HG02970 (cell line): ENCODE data around the gene ATCAY.
"Not testable (repeated sequence)": the region's sequence is repeated elsewhere in the genome, so short reads cannot be mapped to it uniquely, and the experiment has no call there.

ENCODE experiments used
- ATAC-seq: cut with Tn5 transposase; IDR thresholded peaks from one replicate; pipeline ENCODE4 v1.9.1; 2021; ENCODE audit warnings: mild to moderate bottlenecking, moderate library complexity, moderate number of reproducible peaks; ENCODE audit not compliant: unreplicated experiment, low FRiP score

The ATCAY gene

DNA sequence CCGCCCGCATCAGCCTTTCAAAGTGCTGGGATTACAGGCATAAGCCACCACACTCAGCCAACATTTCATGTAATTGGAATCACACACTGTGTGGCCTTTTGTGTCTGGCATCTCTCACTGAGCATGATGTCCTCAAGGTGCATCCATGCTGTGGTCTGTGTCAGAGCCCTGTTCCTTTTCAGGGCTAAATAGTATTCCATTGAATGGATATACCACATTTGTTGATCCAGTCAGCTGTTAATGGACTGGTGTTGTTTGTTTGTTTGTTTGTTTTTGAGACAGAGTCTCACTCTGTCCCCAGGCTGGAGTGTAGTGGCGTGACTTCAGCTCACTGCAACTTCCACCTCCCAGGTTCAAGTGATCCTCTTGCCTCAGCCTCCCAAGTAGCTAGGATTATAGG is 17.9 kb downstream of the ATCAY start:
- no peak for ATAC-seq

DNA sequence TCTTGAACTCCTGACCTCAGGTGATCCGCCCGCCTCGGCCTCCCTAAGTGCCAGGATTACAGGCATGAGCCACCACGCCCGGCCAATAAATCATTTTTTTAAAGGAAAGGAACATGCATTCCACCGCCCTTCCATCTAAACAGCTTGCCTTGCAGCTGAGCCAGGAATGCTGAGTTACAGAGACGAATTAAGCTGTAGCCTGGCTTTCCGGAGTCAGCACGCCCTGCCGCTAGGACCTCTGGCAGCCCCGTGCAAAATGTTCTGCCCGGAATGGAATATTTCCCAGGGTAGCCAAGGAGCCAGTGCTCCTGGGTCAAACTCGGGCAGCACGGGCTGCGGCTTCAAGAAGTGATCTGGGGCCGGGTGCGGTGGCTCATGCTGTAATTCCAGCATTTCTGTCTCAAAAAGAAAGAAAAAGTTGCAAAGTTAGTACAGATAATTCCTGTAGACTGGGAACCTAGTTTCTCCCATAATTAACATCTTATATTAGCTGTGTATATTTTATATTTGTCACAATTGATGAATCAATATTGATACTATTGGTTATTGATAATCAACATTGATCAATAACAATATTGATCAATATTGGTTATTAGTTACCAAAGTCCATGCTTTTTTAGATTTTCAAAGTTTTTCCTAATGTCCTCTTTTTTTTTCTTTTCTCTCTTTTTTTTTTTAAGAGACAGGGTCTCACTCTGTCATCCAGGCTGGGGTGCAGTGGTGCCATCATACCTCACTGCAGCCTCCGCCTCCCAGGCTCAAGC is 19.2 kb downstream of the ATCAY start:
- no peak for ATAC-seq

DNA sequence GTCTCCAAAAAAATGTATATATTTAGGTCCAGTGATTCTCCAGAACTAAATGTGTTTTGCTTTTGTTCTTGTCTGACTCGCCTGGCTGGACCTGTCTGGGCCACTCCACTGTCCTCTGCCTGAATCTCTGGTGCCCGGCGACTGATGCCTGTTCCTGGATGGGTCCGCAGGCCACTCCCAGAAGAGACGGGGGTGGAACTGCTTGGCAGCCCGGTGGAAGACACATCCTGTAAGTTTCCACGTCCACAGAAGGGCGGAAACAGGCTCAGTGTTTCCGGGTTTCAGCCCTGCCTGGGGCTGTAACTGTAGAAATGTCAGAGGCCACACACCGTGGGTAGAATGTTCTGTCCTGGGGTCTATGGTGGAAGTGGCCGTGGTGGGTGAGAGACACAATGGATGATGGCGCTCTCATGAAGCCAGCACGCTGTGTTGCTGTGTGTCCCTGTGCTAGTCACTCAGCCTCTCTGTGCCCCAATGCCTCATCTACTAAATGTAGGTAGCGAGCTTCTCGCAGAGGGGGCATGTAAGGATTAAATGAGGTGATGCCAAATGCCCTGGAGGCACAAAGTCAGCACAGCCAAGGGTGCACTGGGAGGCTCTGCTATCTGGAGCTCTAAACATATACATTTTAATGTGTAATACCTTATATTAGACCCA is 22.0 kb downstream of the ATCAY start:
- no peak for ATAC-seq

DNA sequence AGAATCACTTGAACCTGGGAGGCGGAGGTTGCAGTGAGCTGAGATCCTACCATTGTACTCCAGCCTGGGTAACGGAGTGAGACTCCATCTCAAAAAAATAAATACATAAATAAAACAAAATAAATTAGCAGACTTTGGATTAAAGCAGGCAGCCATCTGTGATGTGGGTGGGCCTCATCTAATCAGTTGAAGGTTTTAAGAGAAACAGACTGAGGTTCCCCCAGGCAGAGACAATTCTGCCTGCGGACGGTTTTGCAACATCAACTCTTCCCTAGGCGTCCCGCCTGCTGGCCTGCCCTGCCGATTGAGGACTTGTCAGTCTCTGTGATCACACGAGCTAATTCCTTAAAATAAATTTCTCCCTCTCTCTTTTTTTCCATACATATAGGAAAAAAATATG is 23.7 kb downstream of the ATCAY start:
- no peak for ATAC-seq

DNA sequence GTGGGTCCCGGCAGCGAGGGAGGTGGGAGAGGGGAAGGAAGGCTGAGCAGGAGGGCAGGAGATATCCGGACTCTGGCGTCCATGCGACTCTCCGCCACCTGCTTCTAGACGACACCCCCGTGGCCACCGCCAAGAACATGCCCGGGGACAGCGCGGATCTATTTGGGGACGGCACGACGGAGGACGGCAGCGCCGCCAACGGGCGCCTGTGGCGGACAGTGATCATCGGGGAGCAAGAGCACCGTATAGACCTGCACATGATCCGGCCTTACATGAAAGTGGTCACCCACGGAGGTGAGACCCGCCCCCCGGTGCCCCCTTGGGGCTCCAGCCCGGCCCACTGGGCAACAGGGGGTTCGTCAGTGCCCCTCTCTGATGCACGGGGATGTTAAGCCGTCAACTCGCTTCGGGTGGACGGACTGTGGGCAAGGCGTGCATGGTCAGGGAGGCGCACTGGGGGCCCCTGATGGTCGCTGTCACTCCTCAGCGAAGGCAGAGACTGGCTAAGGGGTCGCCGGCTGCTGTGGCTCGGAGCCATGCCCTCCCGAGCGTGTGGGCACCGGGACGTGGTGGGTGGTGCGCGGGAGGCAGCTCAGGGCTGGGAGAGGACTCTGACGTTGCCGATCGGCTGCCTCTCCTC is 27.3 kb downstream of the ATCAY start:
- ATAC-seq: no peak

DNA sequence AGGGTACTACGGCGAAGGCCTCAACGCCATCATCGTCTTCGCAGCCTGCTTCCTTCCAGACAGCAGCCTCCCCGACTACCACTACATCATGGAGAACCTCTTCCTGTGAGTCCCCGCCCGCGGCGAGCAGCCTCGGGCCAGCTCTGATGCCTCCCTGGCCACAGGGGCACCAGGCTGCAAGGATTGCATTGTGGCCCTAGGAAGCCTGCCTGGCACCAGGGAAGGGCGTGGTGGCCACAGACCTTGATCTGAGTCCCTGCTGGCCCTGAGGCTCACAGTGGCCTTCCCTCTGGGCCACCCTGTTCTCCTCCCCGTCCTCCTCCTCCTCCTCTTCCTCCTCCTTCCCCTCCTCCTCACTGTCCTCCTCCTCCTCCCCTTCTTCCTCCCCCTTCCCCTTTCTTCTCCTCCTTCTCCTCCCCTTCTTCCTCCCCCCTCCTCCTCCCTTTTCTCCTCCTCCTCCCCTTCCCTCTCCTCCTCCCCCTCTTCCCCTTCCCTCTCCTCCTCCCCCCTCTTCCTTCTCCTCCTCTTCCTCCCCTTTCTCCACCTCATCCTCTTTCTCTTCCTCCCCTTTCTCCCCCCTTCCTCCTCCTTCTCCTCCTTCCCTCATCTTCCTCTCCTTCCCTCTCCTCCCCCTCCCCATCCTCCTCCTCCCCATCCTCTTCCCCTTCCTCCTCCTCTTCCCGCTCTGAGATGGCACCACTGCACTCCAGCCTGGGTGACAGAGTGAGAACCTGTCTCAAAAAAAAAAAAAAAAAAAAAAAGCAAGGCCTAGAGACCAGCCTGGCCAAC is 28.0 kb downstream of the ATCAY start:
- no peak for ATAC-seq

DNA sequence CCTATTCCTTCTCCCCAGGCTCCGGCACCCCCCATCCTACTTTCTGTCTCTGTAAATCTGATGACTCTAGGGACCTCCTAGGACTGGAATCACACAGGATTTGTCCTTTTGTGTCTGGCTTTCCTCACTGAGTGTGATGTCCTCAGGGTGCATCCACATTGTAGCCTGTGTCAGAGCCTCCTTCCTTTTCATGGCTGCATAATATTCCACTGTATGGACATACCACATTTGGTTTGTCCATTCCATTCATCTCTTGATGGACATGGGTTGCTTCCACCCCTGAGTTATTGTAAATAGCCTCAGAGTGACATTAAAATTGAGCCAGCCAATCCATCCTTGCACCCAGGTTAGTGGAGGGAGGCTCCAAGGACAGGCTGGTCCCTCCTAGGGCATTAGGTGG is 29.6 kb downstream of the ATCAY start:
- no peak for ATAC-seq

DNA sequence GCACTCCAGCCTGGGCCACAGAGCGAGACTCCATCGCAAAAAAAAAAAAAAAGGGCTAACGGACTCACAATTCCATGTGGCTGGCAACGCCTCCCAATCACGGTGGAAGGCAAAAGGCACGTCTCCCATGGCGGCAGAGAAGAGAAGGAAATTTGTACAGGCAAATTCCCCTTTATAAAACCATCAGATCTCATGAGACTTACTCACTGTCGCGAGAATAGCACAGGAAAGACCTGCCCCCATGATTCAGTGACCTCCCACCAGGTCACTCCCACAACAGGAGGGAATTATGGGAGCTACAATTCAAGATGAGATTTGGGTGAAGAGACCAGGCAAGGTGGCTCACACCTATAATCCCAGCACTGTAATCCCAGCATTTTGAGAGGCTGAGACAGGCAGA is 33.7 kb downstream of the ATCAY start:
- no peak for ATAC-seq

DNA sequence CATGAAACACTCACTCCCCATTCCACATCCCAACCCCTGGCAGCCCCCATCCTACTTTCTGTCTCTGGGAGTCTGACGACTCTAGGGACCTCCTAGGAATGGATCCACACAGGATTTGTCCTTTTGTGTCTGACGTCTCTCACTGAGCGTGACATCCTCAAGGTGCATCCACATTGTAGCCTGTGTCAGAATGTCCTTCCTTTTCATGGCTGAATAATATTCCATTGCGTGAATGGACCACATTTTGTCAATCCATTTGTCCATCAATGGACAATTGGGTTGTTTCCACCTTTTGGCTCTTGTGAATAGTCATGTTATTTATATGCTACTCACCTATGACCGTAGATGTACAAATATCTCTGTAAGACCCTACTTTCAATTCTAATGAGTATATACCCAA is 35.5 kb downstream of the ATCAY start:
- ATAC-seq: no peak

DNA sequence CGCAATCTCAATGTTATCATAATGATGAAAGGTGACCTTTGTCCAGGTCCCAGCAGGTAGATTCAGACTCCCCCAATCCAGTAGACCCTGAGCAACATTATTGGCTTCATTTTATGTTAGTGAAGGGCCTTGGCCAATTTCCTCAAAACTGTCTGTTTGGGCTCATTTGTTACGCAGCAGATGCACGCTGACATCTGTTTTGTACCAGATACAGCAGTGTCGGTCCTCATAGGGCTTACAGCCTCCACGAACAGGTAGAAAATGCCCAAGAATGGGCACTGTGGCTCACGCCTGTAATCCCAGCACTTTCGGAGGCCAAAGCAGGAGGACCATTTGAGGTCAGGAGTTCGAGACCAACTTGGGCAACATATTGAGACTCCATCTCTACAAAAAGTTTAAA is 39.3 kb downstream of the ATCAY start:
- no peak for ATAC-seq

DNA sequence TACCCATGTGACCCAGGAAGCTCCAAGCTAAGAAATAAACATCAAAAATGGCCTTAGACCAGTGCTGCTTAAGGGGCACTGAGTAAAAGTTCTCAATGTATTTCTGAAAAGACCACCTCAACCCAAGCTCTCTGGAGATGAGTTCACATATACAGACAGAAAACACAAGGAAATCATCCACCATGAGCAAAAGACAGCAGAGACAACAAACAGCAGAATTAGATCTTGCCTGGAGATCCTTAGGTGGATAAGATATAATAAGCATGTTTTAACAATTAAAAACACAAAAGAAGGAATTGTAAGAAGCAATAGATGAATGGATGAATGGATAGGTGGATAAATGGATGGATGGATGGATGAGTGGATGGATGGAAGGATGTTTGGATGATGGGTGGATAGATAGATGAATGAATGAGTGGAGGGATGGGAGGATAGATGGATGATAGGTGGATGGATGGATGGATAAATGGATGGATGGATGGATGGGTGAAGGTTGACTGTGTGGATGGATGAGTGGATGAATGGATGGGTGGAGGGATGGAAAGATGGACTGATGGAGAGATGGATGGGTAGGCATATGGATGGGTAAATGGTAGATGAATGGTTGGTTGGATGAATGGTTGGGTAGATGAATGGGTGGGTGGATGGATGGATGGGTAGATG is 42.7 kb downstream of the ATCAY start:
- ATAC-seq: no peak

DNA sequence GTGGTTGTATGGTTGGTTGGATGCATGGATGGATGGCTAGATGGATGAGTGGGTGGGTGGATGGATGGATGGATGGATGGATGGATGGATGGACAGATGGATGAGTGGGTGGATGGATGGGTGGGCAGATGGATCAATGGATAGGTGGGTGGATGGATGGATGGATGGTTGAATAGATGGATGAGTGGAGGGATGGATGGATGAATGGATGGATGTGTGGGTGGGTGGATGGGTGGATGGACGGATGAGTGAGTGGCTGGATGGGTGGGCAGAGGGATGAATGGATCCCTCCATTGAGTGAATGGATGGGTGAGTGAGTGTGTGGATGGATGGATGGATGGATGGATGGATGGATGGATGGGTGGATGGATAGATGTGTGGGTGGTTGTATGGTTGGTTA is 43.4 kb downstream of the ATCAY start:
- ATAC-seq: no peak

DNA sequence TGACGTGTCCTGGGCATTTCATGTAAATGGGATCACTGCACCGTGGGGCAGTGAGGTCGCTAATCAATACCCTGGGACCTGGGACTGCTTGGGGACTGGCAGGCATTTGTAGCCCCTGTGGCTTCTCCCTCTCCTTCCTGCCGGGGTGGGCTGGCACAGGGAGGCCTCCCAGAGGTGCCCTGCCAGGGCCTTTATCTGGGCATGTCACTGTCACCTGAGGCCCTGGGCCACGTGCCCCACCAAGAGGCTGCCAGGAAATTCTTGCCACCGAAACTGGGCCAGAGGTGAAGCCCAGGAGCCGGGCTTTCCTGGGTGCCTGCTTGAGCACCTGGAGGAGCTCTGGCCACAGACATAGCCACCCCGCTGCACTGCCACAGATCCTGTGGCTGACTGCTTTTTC is 50.6 kb downstream of the ATCAY start:
- ATAC-seq: no peak

DNA sequence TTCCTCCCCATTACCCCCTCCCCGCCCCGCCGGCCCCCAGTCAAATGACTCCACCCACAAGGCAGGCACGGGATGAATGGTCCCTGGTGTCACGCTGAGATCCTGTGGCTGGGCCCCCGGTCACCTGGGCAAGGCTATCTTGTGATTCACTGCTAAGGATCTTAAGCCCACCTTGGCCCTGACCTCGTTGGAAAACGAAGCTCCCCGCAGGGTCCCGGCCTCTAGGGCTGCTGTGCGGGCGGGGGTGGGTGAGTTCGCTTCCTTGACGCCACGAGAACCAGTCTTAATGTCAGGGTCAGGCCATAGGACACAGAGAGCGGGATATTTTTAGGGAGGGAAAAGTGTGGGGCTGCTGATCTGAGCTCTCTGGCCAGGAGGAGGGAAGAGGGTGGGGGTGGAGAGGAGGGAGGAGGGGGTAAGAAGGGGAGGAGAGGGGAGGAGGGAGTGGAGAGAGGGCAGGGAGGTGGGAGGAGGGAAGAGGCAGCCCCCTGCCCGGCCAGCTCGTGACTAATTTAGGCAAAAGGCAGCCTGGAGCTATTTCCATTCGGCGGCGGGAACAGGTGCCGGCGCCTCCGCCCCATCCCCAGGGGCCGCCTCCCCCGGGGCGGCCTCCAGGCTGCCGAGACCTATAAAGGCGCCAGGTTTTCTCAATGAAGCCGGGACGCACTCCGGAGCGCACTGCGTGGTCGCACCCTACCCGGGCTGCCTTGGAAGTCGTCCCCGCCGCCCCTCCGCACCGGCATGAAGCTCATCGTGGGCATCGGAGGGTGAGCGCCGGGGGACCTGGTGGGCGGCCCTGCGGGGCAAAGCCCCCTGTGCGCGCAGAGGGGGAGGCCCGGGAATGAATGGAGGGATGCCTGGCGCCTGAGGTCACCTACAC is 52.7 kb downstream of the ATCAY start, which contains the start of gene NMRK2:
TSS of gene NMRK2 (plus strand) at position 139 of the 880 bp plus-strand sequence. CDS start at position 742, 603 bp downstream.
- no peak for ATAC-seq

DNA sequence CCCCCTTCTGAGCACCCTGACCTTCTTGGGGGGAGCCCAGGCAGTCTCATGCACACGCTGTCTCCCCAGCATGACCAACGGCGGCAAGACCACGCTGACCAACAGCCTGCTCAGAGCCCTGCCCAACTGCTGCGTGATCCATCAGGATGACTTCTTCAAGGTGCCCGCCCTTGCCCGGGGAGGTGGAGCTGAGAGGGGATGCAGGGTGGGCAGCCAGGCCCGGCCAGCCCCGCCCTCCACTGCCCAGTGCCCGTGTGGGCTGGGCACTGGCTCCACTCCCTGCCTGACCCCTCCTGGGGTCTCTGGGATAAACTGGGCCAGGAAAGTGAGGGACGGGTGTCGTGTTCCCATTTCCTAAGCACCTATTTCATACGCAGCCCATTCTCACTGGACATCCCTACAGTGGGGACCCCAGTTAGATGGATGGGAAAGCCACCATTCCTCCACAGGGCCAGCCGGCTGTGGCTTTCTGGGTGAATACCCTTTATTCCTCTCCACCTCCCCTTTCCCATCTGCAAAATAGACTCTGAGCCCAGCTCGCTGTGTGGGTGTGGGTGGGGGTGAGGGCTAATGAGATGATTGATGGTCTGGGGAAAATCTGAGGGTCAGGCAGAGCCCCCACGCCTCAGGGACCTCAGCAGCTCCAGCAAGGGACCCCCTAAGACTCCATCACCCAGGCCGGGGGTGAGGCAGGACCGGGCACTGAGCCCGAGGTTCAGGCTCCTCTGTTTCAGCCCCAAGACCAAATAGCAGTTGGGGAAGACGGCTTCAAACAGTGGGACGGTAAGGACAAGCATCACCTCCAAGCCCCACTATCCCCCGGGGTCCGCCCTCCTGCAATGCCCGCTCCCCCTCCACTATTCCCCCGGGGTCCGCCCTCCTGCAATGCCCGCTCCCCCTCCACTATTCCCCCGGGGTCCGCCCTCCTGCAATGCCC is 56.3 kb downstream of the ATCAY start:
- no peak for ATAC-seq

DNA sequence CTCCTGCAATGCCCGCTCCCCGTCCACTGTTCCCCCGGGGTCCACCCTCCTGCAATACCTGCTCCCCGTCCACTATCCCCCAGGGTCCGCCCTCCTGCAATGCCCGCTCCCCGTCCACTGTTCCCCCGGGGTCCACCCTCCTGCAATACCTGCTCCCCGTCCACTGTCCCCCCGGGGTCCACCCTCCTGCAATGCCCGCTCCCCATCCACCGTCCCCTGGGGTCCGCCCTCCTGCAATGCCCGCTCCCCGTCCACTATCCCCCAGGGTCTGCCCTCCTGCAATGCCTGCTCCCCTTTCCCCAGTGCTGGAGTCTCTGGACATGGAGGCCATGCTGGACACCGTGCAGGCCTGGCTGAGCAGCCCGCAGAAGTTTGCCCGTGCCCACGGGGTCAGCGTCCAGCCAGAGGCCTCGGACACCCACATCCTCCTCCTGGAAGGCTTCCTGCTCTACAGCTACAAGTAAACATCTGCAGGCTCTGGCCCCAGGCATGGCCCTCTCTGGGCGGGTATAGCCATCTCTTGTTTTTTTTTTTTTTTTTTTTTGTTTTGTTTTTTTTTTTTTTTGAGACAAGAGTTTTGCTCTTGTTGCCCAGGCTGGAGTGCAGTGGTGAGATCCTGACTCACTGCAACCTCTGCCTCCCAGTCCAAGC is 57.9 kb downstream of the ATCAY start:
- ATAC-seq: not testable (repeated sequence)

DNA sequence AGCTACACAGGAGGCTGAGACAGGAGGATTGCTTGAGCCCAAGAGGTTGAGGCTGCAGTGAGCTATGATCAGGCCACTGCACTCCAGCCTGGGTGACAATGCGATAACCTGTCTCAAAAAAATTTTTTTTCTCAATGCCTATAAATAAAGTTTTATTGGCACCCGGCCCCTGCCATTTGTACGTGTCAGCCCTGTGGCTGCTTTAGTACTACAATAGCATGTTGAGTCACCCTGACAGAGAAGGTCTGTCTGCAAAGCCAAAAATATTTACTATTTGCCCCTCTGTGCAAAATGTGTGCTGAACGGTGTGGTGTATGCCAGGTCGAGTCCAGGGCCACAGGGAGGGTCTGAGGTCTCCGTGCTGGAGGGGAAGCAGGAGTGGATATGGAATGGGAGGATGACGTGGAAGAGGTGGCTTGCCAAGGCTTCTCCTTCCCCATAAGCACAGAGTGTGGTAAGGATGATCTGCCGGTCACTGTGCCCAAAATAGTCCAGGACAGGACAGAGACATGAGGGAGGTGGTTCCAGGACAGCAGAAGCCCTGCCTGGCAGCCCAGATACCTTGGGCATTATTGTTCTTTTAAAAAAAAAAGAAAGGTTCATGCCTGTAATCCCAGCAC is 62.4 kb downstream of the ATCAY start:
- ATAC-seq: no peak
